Retinal pigment epithelial cell (primary cell): ENCODE results near the gene PIGN.

Experiments used
- DNase-seq: peaks from one replicate; pipeline ENCODE4 v3.0.0-alpha.2; 2010; ENCODE audit warnings: low read depth
- H3K4me3 ChIP-seq: 2 replicates; pipeline ENCODE4 v1.5.1; 2011; ENCODE audit warnings: mild to moderate bottlenecking, low read length, control low read depth, moderate library complexity
- CTCF ChIP-seq: conservative IDR thresholded peaks from 2 replicates; pipeline ENCODE4 v1.5.1; 2011; ENCODE audit warnings: low read depth, low read length, control low read depth, inconsistent platforms

PIGN gene

GRCh38 chr18:62118328-62118727 lies 68.5 kb downstream of the PIGN start:
- no peak overlapping the region for H3K4me3 ChIP-seq
- no peak for TF ChIP-seq CTCF
- DNase-seq: no peak

- DNase-seq: no peak
- H3K4me3 ChIP-seq: no peak overlapping the region
- TF ChIP-seq CTCF: no peak
These were observed 77.2 kb downstream of the PIGN start for GRCh38 chr18:62109676-62110075.

GRCh38 chr18:62107881-62108280 lies 79.0 kb downstream of the PIGN start:
- H3K4me3 ChIP-seq: no peak overlapping the region
- no peak for TF ChIP-seq CTCF
- no peak for DNase-seq

- TF ChIP-seq CTCF: no peak
- DNase-seq: no peak
- H3K4me3 ChIP-seq: no peak overlapping the region
These were observed 80.6 kb downstream of the PIGN start for GRCh38 chr18:62106271-62106670.

- DNase-seq: no peak
- no peak for TF ChIP-seq CTCF
- H3K4me3 ChIP-seq: no peak overlapping the region
These were observed 81.5 kb downstream of the PIGN start for GRCh38 chr18:62105376-62105775.

- DNase-seq: no peak
- H3K4me3 ChIP-seq: no peak overlapping the region
- TF ChIP-seq CTCF: no peak
These were observed 84.6 kb downstream of the PIGN start for GRCh38 chr18:62102221-62102620.

- H3K4me3 ChIP-seq: no peak overlapping the region
- DNase-seq: no peak
- no peak for TF ChIP-seq CTCF
These were observed 85.5 kb downstream of the PIGN start for GRCh38 chr18:62101321-62101721.
